Transverse colon (tissue), 4 donors: ENCODE results near the gene TM4SF4. TPM values are rescaled to one million over a fixed set of nuclear protein-coding genes. Genes with fewer than 3 reads are reported as not detected.

Source experiments
- DNase-seq: peaks from one replicate; pipeline ENCODE4 v3.0.0-alpha.2; 2019
- H3K27ac ChIP-seq, 4 donors: fragments of 200-600 bp; sonication (generic); 2 replicates each; pipeline ENCODE4 v1.5.1; 2016 to 2018; ENCODE audit warnings: inconsistent platforms in 4 of 4
- H3K27me3 ChIP-seq: fragments of 200-600 bp; sonication (generic); 2 replicates; pipeline ENCODE4 v1.5.1; 2017; ENCODE audit warnings: inconsistent platforms
- H3K36me3 ChIP-seq, 4 donors: fragments of 200-600 bp; sonication (generic); 2 replicates each; pipeline ENCODE4 v1.5.1; 2017 to 2019; ENCODE audit warnings: inconsistent platforms in 4 of 4
- H3K4me1 ChIP-seq, 4 donors: fragments of 200-600 bp; sonication (generic); 2 replicates each; pipeline ENCODE4 v1.5.1; 2017 to 2020; ENCODE audit warnings: inconsistent platforms in 4 of 4
- H3K4me3 ChIP-seq, 4 donors: fragments of 200-600 bp; sonication (generic); 1 replicate in 1 of 4; 2 replicates in 3 of 4; pipeline versions ENCODE4 v1.5.1 to v1.6.1; 2017 to 2019; ENCODE audit warnings: inconsistent platforms in 4 of 4
- H3K9me3 ChIP-seq, 2 donors: fragments of 200-600 bp; sonication (generic); 2 replicates each; pipeline ENCODE4 v1.5.1; 2017 to 2019; ENCODE audit warnings: inconsistent platforms in 2 of 2
- EP300 ChIP-seq: sonication (generic); formaldehyde crosslinking; IDR thresholded peaks from one replicate; pipeline ENCODE4 v1.6.1; 2017; ENCODE audit warnings: antibody characterized with exemption, low read depth
- POLR2A ChIP-seq: fragments of 450-650 bp; IDR thresholded peaks from one replicate; pipeline ENCODE4 v1.6.1; 2016; ENCODE audit warnings: antibody characterized with exemption, mild to moderate bottlenecking, moderate library complexity
- POLR2AphosphoS5 ChIP-seq, 3 donors: sonication (generic); formaldehyde crosslinking; IDR thresholded peaks; one replicate each; pipeline ENCODE4 v1.6.1; 2016; ENCODE audit warnings: antibody characterized with exemption in 3 of 3
- WGBS, 2 donors: methylation state at CpG; one replicate each; pipeline ENCODE4 v1.1.5; 2018; ENCODE audit warnings: low coverage in 1 of 2; 5-methylcytosine and 5-hydroxymethylcytosine counted together
- in situ Hi-C, 4 donors: fragments of 200-750 bp; cut with MboI; loops; one replicate each; pipeline versions ENCODE4 v1.15.0 to v1.15.1; 2017; ENCODE audit warnings: low sequenced_read_pairs in 3 of 4, low pct_ligation_motif_present in 1 of 4, low pct_unique_long_range_greater_than_20kb in 1 of 4
- intact Hi-C: fragments of 100-400 bp; cut with DNase I; formaldehyde crosslinking; loops from one replicate; pipeline ENCODE4 v1.15.1; 2023; ENCODE audit warnings: low total_unique reads
- total RNA-seq, 4 donors: library from RNA; depleted of rRNA; stranded (reverse); fragments of >200 nt; gene quantifications; one replicate each; pipeline ENCODE4 v1.1.0, GENCODE V29; 2016
- TF ChIP-seq, protein P1 (sequence below), 5 experiments: fragments of 200-600 bp in 3 of 5; fragments of 450-650 bp in 2 of 5; sonication (generic) in 3 of 5; IDR thresholded peaks; 1 replicate in 2 of 5; 2 replicates in 3 of 5; pipeline ENCODE4 v1.5.1; 2016 to 2017; ENCODE audit warnings: antibody characterized with exemption in 5 of 5, inconsistent platforms in 3 of 5, mild to moderate bottlenecking in 2 of 5, moderate library complexity in 1 of 5

TM4SF4 gene
- total RNA-seq, 4 donors from 2014 or later: 0.95 to 3.1 TPM; not detected in 2

DNA sequence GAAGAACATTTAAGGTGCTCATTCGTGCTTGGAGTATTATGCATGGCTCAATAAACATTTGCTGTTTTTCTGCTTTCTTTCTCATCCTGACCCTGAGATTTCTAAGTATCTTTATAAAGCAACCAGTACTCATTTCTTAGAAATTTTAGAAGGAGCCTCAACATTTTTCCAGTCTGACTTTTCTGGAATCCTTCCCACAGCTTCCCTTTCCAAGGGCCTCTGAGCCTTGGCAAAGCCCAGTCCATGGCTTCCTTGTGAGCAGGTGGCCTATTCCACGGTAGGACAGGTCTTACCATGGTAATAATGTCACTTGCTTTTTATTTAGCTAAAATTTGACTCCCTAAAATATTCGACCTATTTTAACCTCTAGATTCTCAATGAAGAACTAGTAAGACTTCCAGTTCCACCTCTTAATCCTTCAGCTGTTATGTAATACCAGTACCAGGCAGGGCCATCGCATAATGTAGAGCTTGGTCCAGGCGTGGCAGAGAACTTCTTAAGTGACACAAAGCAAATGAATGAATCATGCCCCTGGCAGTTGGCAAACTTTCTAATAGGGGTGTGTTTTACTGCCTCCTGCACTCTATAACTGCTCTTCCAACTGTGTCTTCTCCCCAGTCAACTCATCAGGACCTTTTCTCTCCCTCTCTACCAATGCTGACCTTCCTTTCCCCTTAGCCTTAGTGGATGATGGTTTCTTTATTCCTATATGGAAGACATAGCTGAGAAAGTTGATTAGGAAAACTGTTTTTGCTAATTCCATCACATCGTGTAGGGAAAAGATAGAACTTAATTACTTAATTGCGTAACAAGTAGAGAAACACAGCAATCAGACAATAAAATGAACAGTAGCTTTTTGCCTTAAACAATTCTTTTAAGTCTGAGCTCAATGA is 894 bp upstream of the TM4SF4 start:
- Histone ChIP-seq H3K4me1 (peaks cover 4 to 25% (median 11%) of the 10 kb centered on the region in 4 donors), H3K27me3 (no peaks in the 10 kb centered on the region), H3K9me3 (no peaks in the 10 kb centered on the region), H3K4me3 (no peak overlapping the region), H3K27ac (peak overlapping the region; percentile 27 to 43 (median 36)), H3K36me3 (no peaks in the 10 kb centered on the region)
- in situ Hi-C loops: loop anchor here in 2 of 4 donors (10.0 kb wide), 2 partner anchors 79 to 119 kb away; no protein-coding TSS in a partner anchor
- intact Hi-C loops: no loop called here
- DNase-seq: peak; percentile 71
- WGBS, 2 donors: 36 to 43% methylated on average over 7 of the region's 7 CpGs
- TF ChIP-seq EP300: no peak
- TF ChIP-seq POLR2A: no peak
- TF ChIP-seq, protein P1, sequence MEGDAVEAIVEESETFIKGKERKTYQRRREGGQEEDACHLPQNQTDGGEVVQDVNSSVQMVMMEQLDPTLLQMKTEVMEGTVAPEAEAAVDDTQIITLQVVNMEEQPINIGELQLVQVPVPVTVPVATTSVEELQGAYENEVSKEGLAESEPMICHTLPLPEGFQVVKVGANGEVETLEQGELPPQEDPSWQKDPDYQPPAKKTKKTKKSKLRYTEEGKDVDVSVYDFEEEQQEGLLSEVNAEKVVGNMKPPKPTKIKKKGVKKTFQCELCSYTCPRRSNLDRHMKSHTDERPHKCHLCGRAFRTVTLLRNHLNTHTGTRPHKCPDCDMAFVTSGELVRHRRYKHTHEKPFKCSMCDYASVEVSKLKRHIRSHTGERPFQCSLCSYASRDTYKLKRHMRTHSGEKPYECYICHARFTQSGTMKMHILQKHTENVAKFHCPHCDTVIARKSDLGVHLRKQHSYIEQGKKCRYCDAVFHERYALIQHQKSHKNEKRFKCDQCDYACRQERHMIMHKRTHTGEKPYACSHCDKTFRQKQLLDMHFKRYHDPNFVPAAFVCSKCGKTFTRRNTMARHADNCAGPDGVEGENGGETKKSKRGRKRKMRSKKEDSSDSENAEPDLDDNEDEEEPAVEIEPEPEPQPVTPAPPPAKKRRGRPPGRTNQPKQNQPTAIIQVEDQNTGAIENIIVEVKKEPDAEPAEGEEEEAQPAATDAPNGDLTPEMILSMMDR (IDR thresholded peaks at IDR 0.05): no peak
- peak in 1 of 3 donors; percentile 31 for TF ChIP-seq POLR2AphosphoS5 (IDR thresholded peaks at IDR 0.05)

DNA sequence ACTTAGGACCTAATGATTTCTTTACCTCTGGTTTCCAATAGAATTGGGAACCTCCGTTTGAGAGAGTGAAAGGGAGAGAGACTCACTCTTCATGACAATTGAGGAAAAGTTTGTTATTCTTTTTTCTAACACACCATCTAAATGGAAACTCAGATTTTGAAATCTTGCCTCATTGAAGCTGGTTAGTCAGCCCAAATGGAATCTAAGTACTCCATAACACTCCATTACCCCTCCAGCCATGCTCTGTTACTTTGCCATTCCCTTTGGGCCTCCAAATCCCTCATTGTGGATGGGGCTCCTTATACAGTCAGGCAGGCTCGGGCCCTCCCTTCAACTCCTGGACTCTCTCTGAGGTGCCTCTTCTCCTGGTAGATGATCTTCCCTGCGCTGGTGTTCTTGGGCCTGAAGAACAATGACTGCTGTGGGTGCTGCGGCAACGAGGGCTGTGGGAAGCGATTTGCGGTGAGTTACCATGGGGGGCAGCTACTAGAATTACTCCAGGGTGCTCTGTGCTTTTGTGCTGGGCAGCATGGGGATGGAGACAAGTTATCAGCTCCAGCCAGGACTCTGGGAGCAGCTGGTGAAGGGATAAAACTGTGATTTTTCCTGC is 1.1 kb downstream of the TM4SF4 start:
- in situ Hi-C loops (loop anchor here (10.0 to 25.0 kb wide), 4 partner anchors 81 to 513 kb away; no protein-coding TSS in a partner anchor), intact Hi-C loops (no loop called here)
- no peak for DNase-seq
- no peak overlapping the region for H3K27ac ChIP-seq
- TF ChIP-seq POLR2AphosphoS5 (IDR thresholded peaks at IDR 0.05): no peak
- TF ChIP-seq EP300: no peak
- no peak for TF ChIP-seq POLR2A
- TF ChIP-seq, protein P1 (IDR thresholded peaks at IDR 0.05): no peak
- H3K36me3 ChIP-seq: no peaks in the 10 kb centered on the region
- WGBS, 2 donors: 64 to 96% methylated on average over 2 to 7 of the region's 7 CpGs
- no peaks in the 10 kb centered on the region for H3K9me3 ChIP-seq
- H3K4me3 ChIP-seq: no peak overlapping the region
- peaks cover 4 to 25% (median 16%) of the 10 kb centered on the region in 4 donors for H3K4me1 ChIP-seq
- no peaks in the 10 kb centered on the region for H3K27me3 ChIP-seq

DNA sequence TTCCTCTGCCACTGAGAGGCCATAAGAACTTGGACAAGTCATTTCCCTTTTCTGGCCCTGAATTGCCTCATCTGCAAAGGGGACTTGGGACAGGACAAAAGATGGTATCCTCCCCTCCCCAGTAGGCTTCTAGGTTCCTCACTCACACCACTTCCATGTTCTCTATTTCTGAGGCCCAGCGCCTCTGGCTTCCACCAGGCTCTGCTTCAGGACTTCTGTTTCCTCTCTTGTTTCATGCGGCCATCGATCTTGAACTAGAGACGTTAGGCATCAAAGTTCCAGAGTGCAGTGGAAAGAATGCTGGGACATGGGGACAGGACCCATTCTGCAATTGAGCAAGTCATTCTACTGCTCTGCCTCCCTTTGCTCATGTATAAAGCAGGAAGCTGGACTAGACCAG is 1.7 kb downstream of the TM4SF4 start:
- H3K27me3 ChIP-seq: no peaks in the 10 kb centered on the region
- H3K4me1 ChIP-seq: peaks cover 4 to 25% (median 16%) of the 10 kb centered on the region in 4 donors
- H3K9me3 ChIP-seq: no peaks in the 10 kb centered on the region
- H3K36me3 ChIP-seq: no peaks in the 10 kb centered on the region
- intact Hi-C loops (no loop called here), in situ Hi-C loops (loop anchor here (10.0 to 25.0 kb wide), 4 partner anchors 81 to 514 kb away; no protein-coding TSS in a partner anchor)
- TF ChIP-seq EP300 (no peak), POLR2AphosphoS5 (IDR thresholded peaks at IDR 0.05) (no peak)
- TF ChIP-seq, protein P1 (IDR thresholded peaks at IDR 0.05): no peak
- WGBS, 2 donors: 81 to 96% methylated on average over 3 to 4 of the region's 4 CpGs
- DNase-seq: no peak
- no peak overlapping the region for H3K4me3 ChIP-seq
- H3K27ac ChIP-seq: no peak overlapping the region
